Endothelial cell of umbilical vein (primary cell): ENCODE data around the gene ZNF157. TPM values are rescaled to one million over a fixed set of nuclear protein-coding genes. Genes with fewer than 3 reads are reported as not detected.

Experiments used
- BruUV-seq: library from RNA; stranded (reverse); fragments of 400-500 nt; replicated peaks from 2 replicates; lab custom pipeline; 2021; lab: Mats Ljungman, UMichigan
- CTCF ChIA-PET: fragments of 300-600, 350-600 bp; sonication (Branson Sonifier 250); formaldehyde crosslinking; loops from one replicate; lab custom pipeline; 2021; ENCODE audit warnings: antibody characterized with exemption, inconsistent platforms; lab: Charles Lee
- POLR2A ChIA-PET: fragments of 300-600, 350-600 bp; sonication (Branson Sonifier 250); formaldehyde crosslinking; loops from one replicate; lab custom pipeline; 2021; ENCODE audit warnings: antibody characterized with exemption, inconsistent platforms; lab: Charles Lee
- DNase-seq: peaks from one replicate; pipeline ENCODE4 v3.0.0-alpha.2; 2011; ENCODE audit warnings: low read depth, low spot score
- FAIRE-seq: peaks from 2 replicates; lab custom pipeline; 2011; peaks lifted over from hg19 to GRCh38; lab: Jason Lieb, UNC
- H2AFZ ChIP-seq: 2 replicates; pipeline ENCODE4 v1.6.0; 2012; ENCODE audit warnings: low read depth, low read length, control low read depth, inconsistent platforms
- H3K27ac ChIP-seq: 2 replicates; pipeline ENCODE4 v1.5.1; 2011; ENCODE audit warnings: low read depth, mild to moderate bottlenecking, control low read depth, low read length, moderate library complexity; ENCODE audit not compliant: insufficient read depth
- H3K27me3 ChIP-seq, 2 experiments: 2 replicates each; pipeline versions ENCODE4 v1.6.0 to v1.6.1; 2011; ENCODE audit warnings: low read length in 2 of 2, mixed read lengths in 1 of 2; ENCODE audit not compliant: control insufficient read depth in 2 of 2, insufficient read depth in 2 of 2
- H3K36me3 ChIP-seq, 2 experiments: 2 replicates in 1 of 2; 3 replicates in 1 of 2; pipeline ENCODE4 v1.5.1; 2011; ENCODE audit warnings: low read length in 2 of 2, mild to moderate bottlenecking in 1 of 2, moderate library complexity in 1 of 2; ENCODE audit not compliant: control insufficient read depth in 2 of 2, insufficient read depth in 2 of 2; ENCODE audit errors: extremely low read depth in 1 of 2
- H3K4me1 ChIP-seq: 3 replicates; pipeline ENCODE4 v1.5.1; 2011; ENCODE audit warnings: mild to moderate bottlenecking, low read length; ENCODE audit not compliant: control insufficient read depth, insufficient read depth; ENCODE audit errors: extremely low read depth
- H3K4me2 ChIP-seq: 2 replicates; pipeline ENCODE4 v1.6.1; 2011; ENCODE audit warnings: low read length, control low read depth, mixed read lengths; ENCODE audit not compliant: insufficient read depth
- H3K4me3 ChIP-seq, 3 experiments: fragments of 200-600 bp in 1 of 3; sonication (generic), shearing (Covaris generic) in 1 of 3; replicated peaks in 1 of 3; 2 replicates each; pipeline ENCODE4 v1.5.1; 2011 to 2016; ENCODE audit warnings: control low read depth in 3 of 3, low read length in 3 of 3, mild to moderate bottlenecking in 2 of 3, inconsistent platforms in 1 of 3, low read depth in 1 of 3, moderate library complexity in 1 of 3; ENCODE audit not compliant: insufficient read depth in 1 of 3
- H3K79me2 ChIP-seq: 2 replicates; pipeline ENCODE4 v1.6.0; 2012; ENCODE audit warnings: low read length, inconsistent platforms; ENCODE audit not compliant: control insufficient read depth, insufficient read depth
- H3K9ac ChIP-seq: replicated peaks from 2 replicates; pipeline ENCODE3; 2011; ENCODE audit warnings: low read length, control low read depth; ENCODE audit not compliant: insufficient read depth; ENCODE audit errors: extremely low read depth
- H3K9me1 ChIP-seq: replicated peaks from 3 replicates; pipeline ENCODE4 v1.6.0; 2011; ENCODE audit warnings: mild to moderate bottlenecking, low read length; ENCODE audit not compliant: control insufficient read depth, insufficient read depth; ENCODE audit errors: extremely low read depth
- H3K9me3 ChIP-seq: replicated peaks from 2 replicates; pipeline ENCODE4 v1.5.1; 2012; ENCODE audit warnings: low read length, inconsistent platforms; ENCODE audit not compliant: control insufficient read depth, insufficient read depth
- H4K20me1 ChIP-seq: replicated peaks from 2 replicates; pipeline ENCODE3; 2011; ENCODE audit warnings: mild to moderate bottlenecking, low read length; ENCODE audit not compliant: control insufficient read depth, insufficient read depth; ENCODE audit errors: extremely low read depth
- EZH2 ChIP-seq: IDR thresholded peaks from 2 replicates; pipeline ENCODE4 v1.6.1; 2012; ENCODE audit warnings: borderline replicate concordance, low read depth, mild to moderate bottlenecking, moderate library complexity, low read length, inconsistent platforms; ENCODE audit not compliant: severe bottlenecking
- FOS ChIP-seq: IDR thresholded peaks from 2 replicates; pipeline ENCODE4 v1.6.1; 2011; ENCODE audit warnings: mild to moderate bottlenecking, low read length, moderate library complexity, borderline replicate concordance; ENCODE audit not compliant: insufficient read depth
- GATA2 ChIP-seq: IDR thresholded peaks from 2 replicates; pipeline ENCODE4 v1.7.0; 2011; ENCODE audit warnings: low read depth, mild to moderate bottlenecking, moderate library complexity, mixed read lengths, low read length; ENCODE audit not compliant: insufficient read length, insufficient read depth
- JUN ChIP-seq: IDR thresholded peaks from 2 replicates; pipeline ENCODE4 v1.6.1; 2011; ENCODE audit warnings: borderline replicate concordance, low read depth; ENCODE audit not compliant: insufficient read length, insufficient read depth
- MYC ChIP-seq: IDR thresholded peaks from one replicate; pipeline ENCODE4 v1.6.1; 2011; ENCODE audit warnings: mild to moderate bottlenecking, low read depth, low read length
- POLR2A ChIP-seq: IDR thresholded peaks from 2 replicates; pipeline ENCODE4 v1.6.1; 2012; ENCODE audit warnings: low read depth, mild to moderate bottlenecking, control low read depth, low read length
- POLR2AphosphoS5 ChIP-seq: IDR thresholded peaks from 2 replicates; pipeline ENCODE4 v1.6.1; 2012; ENCODE audit warnings: low read depth, mild to moderate bottlenecking, control low read depth, low read length, moderate library complexity; ENCODE audit not compliant: insufficient read depth
- dilution Hi-C: fragments of 300-500 bp; cut with MboI; formaldehyde crosslinking; loops from one replicate; pipeline ENCODE4 v1.15.0; 2019; ENCODE audit warnings: low sequenced_read_pairs; ENCODE audit not compliant: extremely low pct_ligation_motif_present
- intact Hi-C: fragments of 100-400 bp; cut with micrococcal nuclease; formaldehyde crosslinking; loops from one replicate; pipeline ENCODE4 v1.10.0; 2022
- polyA plus RNA-seq, 4 experiments: library from polyadenylated mRNA; depleted of rRNA in 3 of 4; stranded (reverse) in 3 of 4; unstranded in 1 of 4; fragments of >200 nt; gene quantifications; 2 replicates each; pipeline versions ENCODE4 v1.2.1 to v1.2.3, GENCODE V29; 2011 to 2012; ENCODE audit warnings: missing spikeins in 1 of 4
- total RNA-seq: library from RNA; stranded (reverse); gene quantifications from 2 replicates; pipeline ENCODE4 v1.2.3, GENCODE V29; 2021
- TF ChIP-seq, protein P1 (sequence below), 2 donors: IDR thresholded peaks; 1 replicate in 1 of 2; 2 replicates in 1 of 2; pipeline ENCODE4 v1.5.1; 2011; ENCODE audit warnings: low read length in 2 of 2, mild to moderate bottlenecking in 2 of 2, moderate library complexity in 2 of 2, control low read depth in 1 of 2, inconsistent platforms in 1 of 2, low read depth in 1 of 2; ENCODE audit not compliant: insufficient read depth in 1 of 2; ENCODE audit errors: extremely low read depth in 1 of 2
- TF ChIP-seq, protein P2 (sequence below): IDR thresholded peaks from 2 replicates; pipeline ENCODE4 v1.6.1; 2011; ENCODE audit not compliant: insufficient read depth, insufficient read length

ZNF157 gene
- total and polyA plus RNA-seq, 2 donors (not counting 3 experiments of a cell fraction or from before 2014, with no cell fraction given), result not detected

DNA sequence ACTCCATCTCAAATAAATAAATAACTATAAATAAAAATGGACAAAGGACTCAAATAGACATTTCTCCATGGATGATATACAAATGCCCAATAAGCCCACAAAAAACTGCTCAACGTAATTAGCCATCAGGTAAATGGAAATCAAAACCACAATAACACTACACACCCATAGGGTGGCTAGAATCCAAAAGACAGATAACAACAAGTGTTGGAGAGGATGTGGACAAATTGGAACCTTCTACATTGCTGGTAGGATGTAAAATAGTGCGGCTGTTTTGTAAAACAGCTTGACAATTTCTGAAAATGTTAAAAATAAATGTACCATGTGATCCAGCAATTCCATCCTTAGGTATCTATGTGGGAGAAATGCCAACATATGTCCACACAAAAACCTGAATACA is 52.1 kb downstream of the ZNF157 start:
- no peaks in the 10 kb centered on the region for H3K79me2 ChIP-seq
- intact Hi-C loops (no loop called here), dilution Hi-C loops (no loop called here)
- no peaks in the 10 kb centered on the region for H3K4me1 ChIP-seq
- H3K27ac ChIP-seq, result no peak overlapping the region
- CTCF ChIA-PET, result no interaction called here
- H3K9ac ChIP-seq, result no peak overlapping the region
- no TSS peak for BruUV-seq
- no peaks in the 10 kb centered on the region for H3K27me3 ChIP-seq
- no peaks in the 10 kb centered on the region for H4K20me1 ChIP-seq
- no peak overlapping the region for H2AFZ ChIP-seq
- TF ChIP-seq FOS, result no peak
- no peak for TF ChIP-seq MYC
- no peak for TF ChIP-seq POLR2A
- TF ChIP-seq POLR2AphosphoS5, result no peak
- TF ChIP-seq, protein P1, sequence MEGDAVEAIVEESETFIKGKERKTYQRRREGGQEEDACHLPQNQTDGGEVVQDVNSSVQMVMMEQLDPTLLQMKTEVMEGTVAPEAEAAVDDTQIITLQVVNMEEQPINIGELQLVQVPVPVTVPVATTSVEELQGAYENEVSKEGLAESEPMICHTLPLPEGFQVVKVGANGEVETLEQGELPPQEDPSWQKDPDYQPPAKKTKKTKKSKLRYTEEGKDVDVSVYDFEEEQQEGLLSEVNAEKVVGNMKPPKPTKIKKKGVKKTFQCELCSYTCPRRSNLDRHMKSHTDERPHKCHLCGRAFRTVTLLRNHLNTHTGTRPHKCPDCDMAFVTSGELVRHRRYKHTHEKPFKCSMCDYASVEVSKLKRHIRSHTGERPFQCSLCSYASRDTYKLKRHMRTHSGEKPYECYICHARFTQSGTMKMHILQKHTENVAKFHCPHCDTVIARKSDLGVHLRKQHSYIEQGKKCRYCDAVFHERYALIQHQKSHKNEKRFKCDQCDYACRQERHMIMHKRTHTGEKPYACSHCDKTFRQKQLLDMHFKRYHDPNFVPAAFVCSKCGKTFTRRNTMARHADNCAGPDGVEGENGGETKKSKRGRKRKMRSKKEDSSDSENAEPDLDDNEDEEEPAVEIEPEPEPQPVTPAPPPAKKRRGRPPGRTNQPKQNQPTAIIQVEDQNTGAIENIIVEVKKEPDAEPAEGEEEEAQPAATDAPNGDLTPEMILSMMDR (IDR thresholded peaks at IDR 0.05; ENCODE audit: extremely low read depth in 1 of 2, insufficient read depth in 1 of 2, low read depth in 1 of 2, low read length in 2 of 2), result no peak
- TF ChIP-seq GATA2, result no peak
- TF ChIP-seq EZH2, result no peak
- TF ChIP-seq JUN, result no peak
- TF ChIP-seq, protein P2, sequence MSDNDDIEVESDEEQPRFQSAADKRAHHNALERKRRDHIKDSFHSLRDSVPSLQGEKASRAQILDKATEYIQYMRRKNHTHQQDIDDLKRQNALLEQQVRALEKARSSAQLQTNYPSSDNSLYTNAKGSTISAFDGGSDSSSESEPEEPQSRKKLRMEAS, result no peak
- DNase-seq, result no peak
- no peaks in the 10 kb centered on the region for H3K36me3 ChIP-seq
- FAIRE-seq, result no peak
- H3K9me3 ChIP-seq, result no peaks in the 10 kb centered on the region
- POLR2A ChIA-PET, result no interaction called here
- no peaks in the 10 kb centered on the region for H3K9me1 ChIP-seq
- H3K4me3 ChIP-seq, result no peak overlapping the region
- H3K4me2 ChIP-seq, result no peak overlapping the region
